OCI-LY3 (cell line): ENCODE measurements around the gene PLPPR2.

ENCODE experiments used
- H2AFZ ChIP-seq: fragments of 200-600, 300-600 bp; shearing (Covaris generic); 2 replicates; pipeline ENCODE4 v1.6.0; 2014; ENCODE audit warnings: antibody characterized with exemption, low read depth, low read length
- H3K27ac ChIP-seq: fragments of 200-600, 300-600 bp; sonication (generic); 2 replicates; pipeline ENCODE4 v1.5.1; 2014; ENCODE audit warnings: mild to moderate bottlenecking, low read length, moderate library complexity, mixed read lengths
- H3K27me3 ChIP-seq: fragments of 200-600, 300-600 bp; sonication (generic); 2 replicates; pipeline ENCODE4 v1.6.1; 2014; ENCODE audit warnings: low read depth, low read length, mixed read lengths
- H3K36me3 ChIP-seq: fragments of 200-600, 300-600 bp; sonication (generic); replicated peaks from 2 replicates; pipeline ENCODE3; 2014; ENCODE audit warnings: low read depth, low read length, mixed read lengths
- H3K4me1 ChIP-seq: fragments of 300-600, 200-600 bp; sonication (generic); 2 replicates; pipeline ENCODE4 v1.6.1; 2014; ENCODE audit warnings: low read length, mixed read lengths
- H3K4me2 ChIP-seq: fragments of 200-600, 300-600 bp; sonication (generic); 2 replicates; pipeline ENCODE4 v1.6.1; 2014; ENCODE audit warnings: low read length, mixed read lengths
- H3K4me3 ChIP-seq: fragments of 300-600, 200-600 bp; sonication (generic); 2 replicates; pipeline ENCODE4 v1.5.1; 2014; ENCODE audit warnings: antibody characterized with exemption, mild to moderate bottlenecking, low read length, moderate library complexity
- H3K79me2 ChIP-seq: fragments of 300-600, 200-600 bp; shearing (Covaris generic); 2 replicates; pipeline ENCODE4 v1.6.1; 2014; ENCODE audit warnings: mild to moderate bottlenecking, low read length, mixed read lengths
- H3K9ac ChIP-seq: fragments of 300-600, 200-600 bp; shearing (Covaris generic); 2 replicates; pipeline ENCODE4 v1.6.0; 2014; ENCODE audit warnings: mild to moderate bottlenecking, low read length, moderate library complexity
- H3K9me3 ChIP-seq: fragments of 200-600, 300-600 bp; shearing (Covaris generic); 2 replicates; pipeline ENCODE4 v1.6.1; 2014; ENCODE audit warnings: low read length, mixed read lengths; ENCODE audit not compliant: insufficient read depth
- H4K20me1 ChIP-seq: fragments of 200-600, 300-600 bp; sonication (generic); 2 replicates; pipeline ENCODE4 v1.6.1; 2016; ENCODE audit warnings: low read length, mixed read lengths; ENCODE audit not compliant: insufficient read depth
- CTCF ChIP-seq: fragments of 200-600, 300-600 bp; sonication (generic); IDR thresholded peaks from 2 replicates; pipeline ENCODE4 v1.5.1; 2014; ENCODE audit warnings: antibody characterized with exemption, low read length, low read depth
- EZH2phosphoT487 ChIP-seq: fragments of 200-600 bp; shearing (Covaris generic); IDR thresholded peaks from 2 replicates; pipeline ENCODE4 v1.6.1; 2018; ENCODE audit warnings: antibody characterized with exemption, mixed run types, low read depth

Gene PLPPR2

GRCh38 chr19:11361771-11362731 lies 6.8 kb downstream of the PLPPR2 start:
- no peak overlapping the region for H3K4me2 ChIP-seq
- no peak overlapping the region for H3K4me3 ChIP-seq
- no peak overlapping the region for H3K9ac ChIP-seq
- TF ChIP-seq CTCF, result no peak
- H4K20me1 ChIP-seq, result no peaks in the 10 kb centered on the region
- no peak overlapping the region for H3K27ac ChIP-seq
- H3K4me1 ChIP-seq, result no peaks in the 10 kb centered on the region
- H3K79me2 ChIP-seq, result no peaks in the 10 kb centered on the region
- no peaks in the 10 kb centered on the region for H3K27me3 ChIP-seq
- H3K9me3 ChIP-seq, result no peaks in the 10 kb centered on the region
- no peak overlapping the region for H2AFZ ChIP-seq
- no peaks in the 10 kb centered on the region for H3K36me3 ChIP-seq

- no peaks in the 10 kb centered on the region for H3K4me1 ChIP-seq
These were observed 8.6 kb downstream of the PLPPR2 start for GRCh38 chr19:11363881-11364280.

GRCh38 chr19:11364296-11364904 lies 9.2 kb downstream of the PLPPR2 start:
- H3K9ac ChIP-seq, result no peak overlapping the region
- H3K9me3 ChIP-seq, result no peaks in the 10 kb centered on the region
- no peaks in the 10 kb centered on the region for H3K36me3 ChIP-seq
- no peak overlapping the region for H2AFZ ChIP-seq
- 0 out of 2 replicates have a peak, but pooled peaks cover under 1% of the 10 kb centered on the region for H4K20me1 ChIP-seq
- H3K27ac ChIP-seq, result no peak overlapping the region
- H3K4me2 ChIP-seq, result no peak overlapping the region
- no peaks in the 10 kb centered on the region for H3K79me2 ChIP-seq
- H3K27me3 ChIP-seq, result no peaks in the 10 kb centered on the region
- H3K4me1 ChIP-seq, result no peaks in the 10 kb centered on the region
- TF ChIP-seq EZH2phosphoT487 (no peak), CTCF (no peak)
- H3K4me3 ChIP-seq, result no peak overlapping the region

More at GRCh38 chr19:11363881-11364280, 8.6 kb downstream of the PLPPR2 start:
- H3K27ac ChIP-seq, result no peak overlapping the region
- no peak overlapping the region for H3K9ac ChIP-seq
- no peaks in the 10 kb centered on the region for H3K36me3 ChIP-seq
- H3K79me2 ChIP-seq, result no peaks in the 10 kb centered on the region
- H4K20me1 ChIP-seq, result no peaks in the 10 kb centered on the region
- no peak overlapping the region for H3K4me3 ChIP-seq
- no peak for TF ChIP-seq CTCF
- no peak for TF ChIP-seq EZH2phosphoT487
- H3K4me2 ChIP-seq, result no peak overlapping the region
- no peak overlapping the region for H2AFZ ChIP-seq
- H3K27me3 ChIP-seq, result no peaks in the 10 kb centered on the region
- no peaks in the 10 kb centered on the region for H3K9me3 ChIP-seq

GRCh38 chr19:11364935-11365334 lies 9.7 kb downstream of the PLPPR2 start:
- no peak overlapping the region for H3K4me3 ChIP-seq
- no peak overlapping the region for H2AFZ ChIP-seq
- H3K27ac ChIP-seq, result no peak overlapping the region
- H3K36me3 ChIP-seq, result no peaks in the 10 kb centered on the region
- 0 out of 2 replicates have a peak, but pooled peaks cover 4% of the 10 kb centered on the region for H4K20me1 ChIP-seq
- H3K9ac ChIP-seq, result no peak overlapping the region
- no peak overlapping the region for H3K4me2 ChIP-seq
- no peaks in the 10 kb centered on the region for H3K4me1 ChIP-seq
- TF ChIP-seq CTCF (no peak), EZH2phosphoT487 (no peak)
- H3K79me2 ChIP-seq, result no peaks in the 10 kb centered on the region
- no peaks in the 10 kb centered on the region for H3K9me3 ChIP-seq
- no peaks in the 10 kb centered on the region for H3K27me3 ChIP-seq
